MV-4-11 (cell line): Measurements from ENCODE around the gene ERBB2.
"Not testable (repeated sequence)": the region's sequence is repeated elsewhere in the genome, so short reads cannot be mapped to it uniquely, and the experiment has no call there.

Experiments used
- DNase-seq: peaks from one replicate; lab custom pipeline; 2025; lab: John Stamatoyannopoulos, UW

ERBB2 gene

DNA sequence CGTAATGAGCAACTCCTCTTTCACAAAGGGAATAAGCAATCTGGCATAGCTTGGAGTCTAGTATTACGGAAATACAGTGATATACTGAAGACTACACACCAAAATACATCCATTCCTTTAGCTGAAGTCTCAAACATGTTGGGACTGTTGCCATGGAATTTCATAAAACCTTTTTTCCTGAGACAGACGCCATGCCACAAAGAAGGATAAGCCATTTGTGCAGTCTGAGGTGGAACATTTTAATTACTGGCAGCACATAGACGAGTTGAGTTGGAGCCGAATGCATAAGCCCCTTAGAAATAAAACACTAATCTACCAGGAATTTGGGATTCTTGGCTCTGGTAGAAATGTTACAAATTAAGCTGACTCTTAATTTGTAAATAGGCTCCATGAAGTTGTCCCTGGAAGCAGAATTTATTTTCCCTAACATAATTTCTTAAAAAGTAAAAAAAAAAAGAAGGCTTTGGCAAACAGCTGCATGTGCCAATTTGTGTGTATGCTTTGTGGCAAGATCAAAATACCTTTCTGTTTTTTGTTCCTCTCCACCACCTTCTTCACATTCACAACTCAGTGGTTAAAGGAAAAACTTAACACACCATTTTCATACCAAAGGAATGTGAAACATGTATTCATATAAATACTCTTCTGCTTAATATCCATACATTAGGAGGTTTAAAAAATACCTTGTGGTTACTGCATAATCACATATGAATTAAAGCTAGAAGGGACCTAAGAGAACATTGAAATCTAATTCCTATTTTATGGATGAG is 63.4 kb downstream of the ERBB2 start:
- DNase-seq: no peak

DNA sequence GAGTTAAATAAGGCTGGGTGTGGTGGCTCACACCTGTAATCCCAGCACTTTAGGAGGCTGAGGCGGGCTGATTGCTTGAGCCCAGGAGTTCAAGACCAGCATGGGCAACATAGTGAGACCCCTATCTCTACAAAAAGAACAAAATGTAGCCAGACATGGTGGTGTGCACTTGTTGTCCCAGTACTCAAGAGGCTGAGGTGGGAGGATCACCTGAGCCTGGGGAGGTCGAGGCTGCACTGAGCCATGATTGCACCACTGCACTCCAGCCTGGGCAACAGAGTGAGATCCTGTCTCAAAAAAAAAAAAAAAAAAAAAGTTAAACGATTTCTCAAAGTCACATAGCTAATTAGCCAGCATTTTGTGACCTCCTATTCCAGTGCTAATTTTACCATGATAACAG is 64.3 kb downstream of the ERBB2 start:
- DNase-seq: not testable (repeated sequence)

GRCh38 chr17:39765175-39765574 is 65.3 kb downstream of the ERBB2 start:
- no peak for DNase-seq

DNA sequence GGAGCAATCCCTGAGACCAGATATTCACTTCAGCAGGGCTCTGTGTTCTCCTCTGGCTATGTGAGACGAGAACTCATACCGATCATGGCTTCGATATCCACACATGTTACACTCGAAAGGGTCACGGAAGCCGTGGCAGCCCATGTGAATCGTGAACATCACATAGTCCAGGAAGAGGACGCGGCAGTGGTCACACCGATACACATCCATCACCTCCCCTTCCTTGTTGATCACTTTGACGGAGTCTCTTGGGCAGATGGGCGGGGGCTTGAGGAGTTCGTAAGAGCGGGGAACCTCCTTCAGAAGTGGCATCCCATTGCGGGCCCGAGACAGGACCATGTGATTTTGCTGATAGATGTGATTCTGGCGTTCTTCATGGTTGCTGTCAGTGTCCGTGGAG is 65.9 kb downstream of the ERBB2 start:
- no peak for DNase-seq

- no peak for DNase-seq
These were observed 67.3 kb downstream of the ERBB2 start for GRCh38 chr17:39767147-39767546.

DNA sequence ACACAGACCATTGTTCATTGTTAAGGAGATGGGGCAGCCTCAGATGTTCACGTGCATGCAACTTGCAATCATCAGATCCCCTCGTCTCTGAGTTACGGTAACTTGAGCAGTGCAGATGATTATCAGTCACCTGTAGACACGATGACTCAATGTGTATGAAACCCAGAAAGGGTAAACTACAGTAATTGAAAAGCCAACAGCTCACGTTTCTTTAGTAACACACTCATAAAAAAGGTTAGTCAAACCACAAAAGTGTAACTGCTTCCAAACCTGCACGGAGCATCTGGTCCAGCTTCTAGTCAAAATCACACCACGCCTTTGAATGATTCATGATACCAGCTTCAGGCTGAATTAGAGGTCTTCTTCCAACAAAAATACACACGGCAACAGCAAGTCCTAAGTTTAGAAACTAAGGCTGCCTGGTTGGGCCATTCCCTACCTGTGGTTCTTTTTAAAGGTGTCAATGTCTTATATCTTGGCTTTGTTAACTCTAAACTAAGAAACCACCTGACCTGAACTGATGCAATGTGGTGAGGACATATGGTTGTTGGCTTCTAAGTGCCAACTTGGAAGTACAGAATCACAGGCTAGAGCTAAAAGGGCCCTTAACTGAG is 70.2 kb downstream of the ERBB2 start:
- DNase-seq: no peak

DNA sequence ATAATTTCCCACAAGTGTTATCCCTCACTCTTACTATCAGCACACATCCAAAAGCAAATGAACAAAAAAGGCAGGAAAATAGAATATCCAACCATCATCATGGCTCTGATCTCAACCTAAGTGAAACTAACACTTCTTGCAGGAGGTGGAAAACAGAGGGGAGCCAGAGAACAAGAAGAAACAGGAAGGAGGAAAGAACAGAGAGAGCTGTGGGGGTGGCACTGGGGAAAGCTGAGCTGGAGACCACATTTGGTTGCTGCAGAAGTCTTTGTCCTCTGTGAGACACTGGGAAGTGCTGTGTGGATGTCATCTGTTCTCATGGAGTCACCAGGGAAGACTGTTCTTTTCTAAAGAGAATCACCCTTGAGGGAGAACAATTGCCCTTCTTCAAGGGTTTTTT is 72.6 kb downstream of the ERBB2 start:
- no peak for DNase-seq

GRCh38 chr17:39772987-39773934 is 73.4 kb downstream of the ERBB2 start:
- DNase-seq: no peak

DNA sequence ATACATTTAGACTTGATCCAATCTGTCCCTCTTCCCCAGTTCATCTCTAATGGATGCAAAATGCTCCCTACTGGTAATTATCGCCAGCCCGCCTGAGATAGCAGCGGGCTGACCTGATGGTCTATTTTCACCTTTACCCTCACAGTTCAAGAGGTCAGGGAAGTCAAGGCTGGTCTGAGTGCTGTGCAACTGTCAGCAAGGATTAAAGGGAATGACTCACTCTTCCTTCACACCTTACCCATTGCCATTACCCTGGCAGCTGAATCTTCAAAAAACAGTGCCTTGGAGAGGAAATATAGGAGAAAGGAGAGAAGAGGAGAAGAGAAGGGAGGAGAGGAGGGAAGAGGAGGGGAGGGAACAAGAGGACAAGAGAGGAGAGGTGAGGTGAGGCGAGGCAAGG is 74.2 kb downstream of the ERBB2 start:
- DNase-seq: no peak

GRCh38 chr17:39775031-39775430 is 75.2 kb downstream of the ERBB2 start:
- DNase-seq: no peak

DNA sequence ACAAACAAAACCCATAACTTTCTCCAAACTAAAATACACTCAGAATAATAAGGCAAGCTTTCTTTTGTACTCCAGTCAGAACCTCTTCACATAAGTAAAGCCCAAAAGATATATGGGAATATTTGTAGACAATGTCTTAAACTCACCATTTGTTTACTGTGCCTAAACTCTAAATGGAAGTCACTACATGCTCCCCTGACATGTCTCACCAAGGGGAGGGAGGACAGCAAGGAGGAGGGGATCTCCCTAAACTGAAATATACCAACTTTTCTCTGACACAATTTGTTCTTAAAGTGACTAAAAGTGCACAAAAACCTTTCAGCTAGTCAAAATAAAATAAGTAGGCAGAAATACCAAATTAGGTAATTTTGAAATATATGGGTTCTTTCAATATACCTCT is 76.4 kb downstream of the ERBB2 start:
- DNase-seq: no peak

- DNase-seq: no peak
These were observed 77.9 kb downstream of the ERBB2 start for GRCh38 chr17:39777534-39778365.
